HK-2 (cell line): Measurements from ENCODE around the gene FXN.
"Not testable (repeated sequence)": the region's sequence is repeated elsewhere in the genome, so short reads cannot be mapped to it uniquely, and the experiment has no call there.

ENCODE experiments used
- DNase-seq: peaks from one replicate; pipeline ENCODE4 v3.0.0-alpha.2; 2018; ENCODE audit not compliant: unreplicated experiment

Gene FXN

GRCh38 chr9:69035438-69036308 is at the start of gene FXN:
Gene FXN (plus strand): TSS chr9:69035752. CDS start chr9:69035783, 31 bp downstream.
- DNase-seq = peak; percentile 52

GRCh38 chr9:68986949-68987348 is 48.6 kb upstream of the FXN start:
- DNase-seq = not testable (repeated sequence)

GRCh38 chr9:68991457-68991856 is 44.1 kb upstream of the FXN start:
- DNase-seq = no peak

- DNase-seq = no peak
Measured at GRCh38 chr9:68995776-68996175, 39.8 kb upstream of the FXN start.

- no peak for DNase-seq
Measured at GRCh38 chr9:68996462-68996861, 39.1 kb upstream of the FXN start.

- DNase-seq = no peak
Measured at GRCh38 chr9:68997666-68998065, 37.9 kb upstream of the FXN start.

- DNase-seq = no peak
Measured at GRCh38 chr9:68998385-68998784, 37.2 kb upstream of the FXN start.

GRCh38 chr9:68998812-68999211 is 36.7 kb upstream of the FXN start:
- no peak for DNase-seq

GRCh38 chr9:68999393-69000105 is 36.0 kb upstream of the FXN start:
- DNase-seq = peak; percentile 2

GRCh38 chr9:69001921-69002320 is 33.6 kb upstream of the FXN start:
- no peak for DNase-seq

- no peak for DNase-seq
Measured at GRCh38 chr9:69003051-69003450, 32.5 kb upstream of the FXN start.

- no peak for DNase-seq
Measured at GRCh38 chr9:69004836-69005235, 30.7 kb upstream of the FXN start.

GRCh38 chr9:69009708-69010107 is 25.8 kb upstream of the FXN start:
- no peak for DNase-seq

- no peak for DNase-seq
Measured at GRCh38 chr9:69012696-69013381, 22.7 kb upstream of the FXN start.

GRCh38 chr9:69013382-69013727 is 22.2 kb upstream of the FXN start:
- DNase-seq = no peak

GRCh38 chr9:69014013-69014412 is 21.5 kb upstream of the FXN start, which contains the start of gene PRKACG:
Gene PRKACG (minus strand): TSS chr9:69014113. CDS start chr9:69014092, 21 bp downstream.
- DNase-seq = no peak

GRCh38 chr9:69016191-69017096 is 19.1 kb upstream of the FXN start:
- DNase-seq = no peak

GRCh38 chr9:69018737-69019136 is 16.8 kb upstream of the FXN start:
- no peak for DNase-seq

GRCh38 chr9:69019808-69020207 is 15.7 kb upstream of the FXN start:
- no peak for DNase-seq

GRCh38 chr9:69020301-69021145 is 15.0 kb upstream of the FXN start:
- DNase-seq = no peak

GRCh38 chr9:69023650-69024049 is 11.9 kb upstream of the FXN start:
- no peak for DNase-seq
